DMS114 treated with DMSO at 0.1 percent for 48 hours (cell line): ENCODE data around the gene PRKD1.
"Not testable (repeated sequence)": the region's sequence is repeated elsewhere in the genome, so short reads cannot be mapped to it uniquely, and the experiment has no call there.

Experiments used
- DNase-seq: peaks from one replicate; lab custom pipeline; 2025; ENCODE audit not compliant: unreplicated experiment; lab: John Stamatoyannopoulos, UW

The PRKD1 gene

GRCh38 chr14:29749327-29749726, 178.3 kb downstream of the PRKD1 start:
- no peak for DNase-seq

GRCh38 chr14:29745863-29746262, 181.8 kb downstream of the PRKD1 start:
- no peak for DNase-seq

DNA sequence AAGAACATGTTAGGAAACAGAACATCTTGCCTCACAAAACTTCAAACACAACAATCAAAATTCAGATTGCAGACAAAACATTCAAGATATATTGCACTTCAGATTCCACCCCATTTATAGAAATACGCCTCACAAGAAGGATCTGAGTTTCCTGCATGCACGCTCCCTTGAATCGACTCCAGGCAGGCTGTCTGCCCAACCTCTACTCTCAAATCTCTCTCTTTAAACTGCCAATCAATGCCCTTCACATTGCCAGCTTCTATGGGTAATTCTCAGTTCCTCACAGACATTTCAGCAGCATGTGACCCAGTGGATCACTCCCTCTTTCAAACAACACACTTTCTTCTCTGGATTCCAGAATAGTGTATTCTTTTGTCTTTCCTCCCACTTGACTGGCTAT, 184.1 kb downstream of the PRKD1 start:
- DNase-seq: no peak

GRCh38 chr14:29741909-29742401, 185.7 kb downstream of the PRKD1 start:
- no peak for DNase-seq

DNA sequence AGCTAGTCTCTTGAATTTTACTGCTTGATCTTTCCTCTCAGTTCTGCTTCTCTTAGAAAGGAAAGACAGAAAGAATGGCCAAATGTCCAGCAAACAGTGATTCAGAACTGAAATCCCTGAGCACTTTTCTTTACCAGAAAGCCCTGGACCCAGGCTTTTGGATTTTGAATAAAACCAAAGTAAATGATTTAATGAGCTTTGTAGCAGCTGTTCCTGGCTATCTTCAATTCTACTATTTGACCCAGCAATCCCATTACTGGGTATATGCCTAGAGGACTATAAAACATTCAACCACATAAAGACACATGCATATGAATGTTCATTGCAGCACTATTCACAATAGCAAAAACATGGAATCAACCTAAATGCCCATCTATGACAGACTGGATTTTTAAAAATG, 187.2 kb downstream of the PRKD1 start:
- no peak for DNase-seq

- DNase-seq: no peak
Measured at GRCh38 chr14:29738950-29739349, 188.7 kb downstream of the PRKD1 start.

DNA sequence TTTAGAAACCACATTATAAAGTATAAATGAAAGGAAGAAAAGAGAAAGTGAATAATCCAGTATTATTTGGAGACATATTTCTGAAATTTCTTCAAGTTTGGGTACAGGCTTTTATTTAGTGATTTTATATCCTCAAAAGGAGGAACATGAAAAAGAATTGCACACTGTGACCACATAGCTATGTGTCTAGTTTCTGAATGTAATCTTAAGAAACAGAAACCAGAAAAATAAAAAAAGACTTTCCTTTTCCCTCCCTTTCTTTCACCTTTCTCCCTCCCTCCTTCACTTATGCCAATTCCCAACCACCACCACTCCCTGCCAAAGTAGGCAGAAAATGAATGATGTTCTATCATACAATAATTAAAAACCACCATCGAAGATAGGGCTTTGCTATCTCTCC, 189.6 kb downstream of the PRKD1 start:
- no peak for DNase-seq

DNA sequence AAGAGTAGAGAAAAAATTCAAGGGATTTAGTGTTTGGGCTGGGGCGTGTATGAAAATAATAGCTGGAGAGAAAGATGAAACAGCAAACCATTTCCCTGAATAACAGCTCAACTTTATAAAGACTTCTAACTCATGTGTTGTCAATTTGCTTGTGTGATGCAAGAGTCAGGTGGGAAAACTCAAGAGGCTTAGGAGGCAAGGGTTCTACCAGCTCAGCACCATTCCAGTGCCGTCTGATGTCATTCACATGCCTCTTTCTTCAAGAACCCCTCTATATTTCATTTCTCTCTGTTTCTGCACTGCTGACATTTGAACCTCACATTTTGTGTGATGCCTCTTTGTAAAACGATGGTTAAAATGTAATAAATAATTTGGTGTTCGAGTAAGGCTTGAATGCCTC, 192.2 kb downstream of the PRKD1 start:
- no peak for DNase-seq

- DNase-seq: no peak
Measured at GRCh38 chr14:29734732-29735131, 192.9 kb downstream of the PRKD1 start.

DNA sequence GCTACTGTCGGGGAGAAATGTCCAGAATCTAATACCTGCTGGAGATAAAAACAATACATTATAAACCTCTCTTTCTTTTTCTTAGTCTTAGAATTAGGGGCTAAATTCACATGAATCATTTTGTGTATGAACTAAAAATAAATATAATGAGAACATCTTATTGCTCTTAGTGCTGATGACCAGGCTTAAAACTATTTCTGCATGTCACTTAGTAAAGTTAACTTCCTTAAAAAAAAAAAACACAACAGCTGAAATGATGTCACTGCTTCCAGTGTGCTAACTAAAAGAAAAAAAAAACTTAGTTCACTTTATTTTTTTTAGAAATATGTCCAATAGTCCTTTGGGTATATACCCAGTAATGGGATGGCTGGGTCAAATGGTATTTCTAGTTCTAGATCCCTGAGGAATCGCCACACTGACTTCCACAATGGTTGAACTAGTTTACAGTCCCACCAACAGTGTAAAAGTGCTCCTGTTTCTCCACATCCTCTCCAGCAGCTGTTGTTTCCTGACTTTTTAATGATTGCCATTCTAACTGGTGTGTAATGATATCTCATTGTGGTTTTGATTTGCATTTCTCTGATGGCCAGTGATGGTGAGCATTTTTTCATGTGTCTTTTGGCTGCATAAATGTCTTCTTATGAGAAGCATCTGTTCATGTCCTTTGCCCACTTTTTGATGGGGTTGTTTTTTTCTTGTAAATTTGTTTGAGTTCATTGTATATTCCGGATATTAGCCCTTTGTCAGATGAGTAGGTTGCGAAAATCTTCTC, 200.9 kb downstream of the PRKD1 start:
- DNase-seq: not testable (repeated sequence)

- no peak for DNase-seq
Measured at GRCh38 chr14:29724991-29725390, 202.7 kb downstream of the PRKD1 start.

DNA sequence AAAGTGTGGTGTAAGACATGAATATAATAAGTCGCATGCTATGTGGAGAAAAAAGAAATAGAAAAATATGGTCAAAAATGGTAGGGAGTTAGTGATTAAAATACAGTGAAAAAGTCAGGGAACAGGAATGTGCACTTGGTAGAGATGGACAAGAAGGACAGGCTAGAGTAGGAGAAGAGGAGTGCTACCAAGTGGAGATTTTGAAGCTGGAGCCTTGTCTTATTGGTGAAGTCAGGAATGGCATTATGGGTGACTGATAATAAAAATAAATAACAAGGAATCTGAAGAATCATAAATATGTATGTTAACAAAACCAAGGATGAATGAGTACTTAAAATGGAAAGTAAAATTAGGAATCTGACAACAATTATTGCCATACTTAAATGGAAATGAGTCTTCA, 204.8 kb downstream of the PRKD1 start:
- no peak for DNase-seq

DNA sequence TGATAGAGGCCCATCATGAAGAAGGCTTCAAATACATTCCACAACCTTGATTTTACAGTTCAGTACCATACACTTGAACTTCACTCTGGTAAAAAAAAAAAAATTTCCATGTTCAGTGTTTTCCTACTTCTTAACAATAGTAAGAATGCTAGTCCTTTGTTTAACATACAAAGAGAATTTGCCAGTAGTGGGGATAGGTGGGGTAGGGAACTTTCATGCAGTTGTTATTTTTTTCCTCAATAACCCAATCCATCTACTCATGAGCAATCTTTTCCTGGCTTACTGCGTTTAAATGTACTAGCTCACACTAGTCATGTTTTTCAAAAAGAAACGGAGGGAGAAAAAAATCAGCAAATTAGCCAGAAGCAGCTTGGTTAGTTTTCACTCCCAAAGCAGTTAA, 206.1 kb downstream of the PRKD1 start:
- DNase-seq: no peak

GRCh38 chr14:29717901-29718300, 209.7 kb downstream of the PRKD1 start:
- DNase-seq: no peak

DNA sequence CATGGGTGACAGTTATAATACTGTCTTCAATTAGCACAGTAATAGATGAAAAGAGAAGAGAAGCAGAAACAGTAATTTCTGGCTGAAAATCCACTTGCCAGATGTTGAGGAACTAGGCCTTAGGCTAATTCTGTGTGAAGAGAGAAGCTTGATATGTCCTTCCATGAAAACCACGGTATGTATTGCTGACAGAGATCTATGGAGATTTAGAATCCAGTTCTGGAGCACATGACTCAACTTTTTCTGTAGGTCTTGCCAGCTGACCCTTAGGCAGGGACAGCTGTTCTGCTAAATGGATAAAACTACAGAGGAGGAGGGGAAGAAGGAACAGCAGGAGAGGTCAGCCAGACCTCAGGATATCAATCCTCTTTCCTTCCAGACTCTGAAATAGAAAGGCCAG, 211.5 kb downstream of the PRKD1 start:
- no peak for DNase-seq

DNA sequence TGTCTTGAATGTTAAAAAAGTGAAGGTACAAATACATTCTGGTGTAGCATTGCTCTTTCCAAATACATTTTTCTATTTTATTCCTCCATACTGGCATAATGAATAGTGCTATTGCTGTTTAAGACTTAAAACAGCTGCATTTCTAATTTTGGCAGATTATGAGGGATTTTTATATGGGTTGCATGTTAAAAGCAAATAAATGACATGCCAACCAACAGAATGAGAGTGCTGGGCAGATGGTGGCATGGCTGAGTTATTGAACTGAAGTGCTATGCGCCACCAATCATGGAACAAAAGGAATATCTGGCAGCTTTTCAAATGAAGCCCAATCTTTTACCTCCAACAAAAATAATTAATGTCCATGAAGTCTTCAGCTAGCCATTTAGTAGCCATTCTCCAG, 215.0 kb downstream of the PRKD1 start:
- no peak for DNase-seq

DNA sequence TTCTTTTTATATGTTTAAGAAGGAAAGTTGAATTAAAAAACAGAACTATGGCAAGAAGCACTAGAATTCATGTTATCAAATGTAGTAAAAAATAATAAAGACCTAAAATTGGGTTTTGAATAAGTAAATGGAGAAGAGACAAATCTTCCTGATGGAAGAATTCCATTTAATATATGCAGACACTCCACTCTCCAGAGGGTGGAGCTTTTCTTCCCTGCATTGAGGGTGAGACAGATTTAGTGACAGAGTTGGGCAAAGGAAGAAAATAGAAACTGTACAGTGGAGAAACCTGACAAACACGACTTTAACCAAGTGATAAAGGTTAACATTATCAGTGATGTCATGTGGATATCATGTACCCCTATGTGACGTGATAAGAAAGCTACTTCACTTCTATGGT, 217.6 kb downstream of the PRKD1 start:
- no peak for DNase-seq

DNA sequence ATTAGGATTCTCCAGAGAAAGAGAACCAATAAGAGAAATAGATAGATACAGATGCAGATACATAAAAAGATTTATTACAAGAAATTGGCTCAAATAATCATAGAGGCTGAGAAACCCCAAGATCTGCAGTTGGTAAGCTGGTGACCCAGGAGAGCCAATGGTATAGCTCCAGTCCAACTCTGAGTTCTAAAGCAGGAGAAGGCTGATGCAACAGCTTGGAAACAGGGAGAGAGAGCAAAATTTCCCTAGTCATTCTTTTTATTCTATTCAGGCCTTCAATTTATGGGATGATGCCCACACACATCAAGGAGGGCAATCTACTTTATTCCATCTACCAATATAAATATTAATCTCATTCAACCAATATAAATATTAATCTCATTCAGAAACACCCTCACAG, 218.2 kb downstream of the PRKD1 start:
- DNase-seq: no peak

DNA sequence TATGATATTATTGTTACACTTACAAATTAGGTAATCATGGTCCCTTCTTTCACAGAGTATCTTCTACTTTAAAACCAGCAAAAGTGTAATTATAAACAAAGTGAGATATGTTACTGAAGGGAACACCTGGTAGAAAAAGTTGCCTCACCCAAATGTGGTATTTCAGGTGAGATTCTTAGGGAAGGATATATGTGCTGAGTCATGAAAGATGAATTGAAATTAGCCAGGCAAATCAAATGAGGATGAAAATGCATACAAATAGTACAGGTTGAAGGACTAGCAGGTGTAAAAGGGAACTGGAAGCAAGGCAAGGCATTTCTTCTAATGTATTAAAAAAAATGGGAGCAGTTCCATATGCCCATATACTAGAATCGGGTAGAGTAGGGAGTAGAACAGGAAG, 220.9 kb downstream of the PRKD1 start:
- no peak for DNase-seq

GRCh38 chr14:29705801-29706200, 221.8 kb downstream of the PRKD1 start:
- DNase-seq: no peak

- DNase-seq: not testable (repeated sequence)
Measured at GRCh38 chr14:29689597-29689996, 238.1 kb downstream of the PRKD1 start.

GRCh38 chr14:29687866-29688265, 239.8 kb downstream of the PRKD1 start:
- no peak for DNase-seq
